Measurements from ENCODE around the gene SHC4.

DNA sequence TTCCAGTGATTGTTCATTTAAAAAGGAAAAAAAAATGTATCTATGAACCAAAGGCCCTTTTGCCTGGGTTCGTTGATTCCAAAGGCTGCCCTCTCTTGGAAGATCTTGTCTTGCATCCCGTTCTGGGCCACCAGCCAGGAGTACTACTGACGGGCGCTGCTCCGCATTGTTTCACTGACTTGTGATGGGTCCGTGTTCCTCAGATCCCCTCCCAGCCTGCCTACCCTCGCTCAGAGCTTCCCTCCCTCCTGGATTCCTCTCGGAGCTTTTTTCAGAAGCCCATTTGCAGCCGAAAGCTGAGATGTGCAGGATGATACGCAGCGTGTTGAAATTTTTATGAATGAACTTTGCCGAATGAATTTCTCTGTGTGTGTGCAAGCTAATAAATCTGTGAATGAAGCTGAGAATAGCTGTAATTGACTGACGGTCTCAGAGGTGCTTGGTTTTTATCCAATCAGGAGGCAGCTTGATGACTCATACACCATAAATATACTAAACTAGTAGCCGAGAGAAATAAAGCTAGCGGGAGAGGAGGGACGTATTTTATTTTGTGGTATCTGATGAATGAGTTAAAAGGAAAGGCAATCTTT lies at the start of gene SHC4:
- TF ChIP-seq, protein P1, sequence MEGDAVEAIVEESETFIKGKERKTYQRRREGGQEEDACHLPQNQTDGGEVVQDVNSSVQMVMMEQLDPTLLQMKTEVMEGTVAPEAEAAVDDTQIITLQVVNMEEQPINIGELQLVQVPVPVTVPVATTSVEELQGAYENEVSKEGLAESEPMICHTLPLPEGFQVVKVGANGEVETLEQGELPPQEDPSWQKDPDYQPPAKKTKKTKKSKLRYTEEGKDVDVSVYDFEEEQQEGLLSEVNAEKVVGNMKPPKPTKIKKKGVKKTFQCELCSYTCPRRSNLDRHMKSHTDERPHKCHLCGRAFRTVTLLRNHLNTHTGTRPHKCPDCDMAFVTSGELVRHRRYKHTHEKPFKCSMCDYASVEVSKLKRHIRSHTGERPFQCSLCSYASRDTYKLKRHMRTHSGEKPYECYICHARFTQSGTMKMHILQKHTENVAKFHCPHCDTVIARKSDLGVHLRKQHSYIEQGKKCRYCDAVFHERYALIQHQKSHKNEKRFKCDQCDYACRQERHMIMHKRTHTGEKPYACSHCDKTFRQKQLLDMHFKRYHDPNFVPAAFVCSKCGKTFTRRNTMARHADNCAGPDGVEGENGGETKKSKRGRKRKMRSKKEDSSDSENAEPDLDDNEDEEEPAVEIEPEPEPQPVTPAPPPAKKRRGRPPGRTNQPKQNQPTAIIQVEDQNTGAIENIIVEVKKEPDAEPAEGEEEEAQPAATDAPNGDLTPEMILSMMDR (IDR thresholded peaks at IDR 0.05) = peak; percentile 41
- no peak for TF ChIP-seq EZH2 (IDR thresholded peaks at IDR 0.05)
- TF ChIP-seq EZH2phosphoT487 (IDR thresholded peaks at IDR 0.05) = no peak
